NCI-H748 treated with DMSO at 0.1 percent for 48 hours (cell line): ENCODE results near the gene UBD.
A peak's percentile ranks its signal among the peaks of the same experiment; 100 is the strongest.

ENCODE experiments used
- DNase-seq: peaks from one replicate; lab custom pipeline; 2025; lab: John Stamatoyannopoulos, UW

Gene UBD

GRCh38 chr6:29521006-29521680 lies 38.4 kb downstream of the UBD start:
- no peak for DNase-seq

- no peak for DNase-seq
These were observed 39.3 kb downstream of the UBD start for GRCh38 chr6:29520232-29520631.

- DNase-seq: no peak
These were observed 40.1 kb downstream of the UBD start for GRCh38 chr6:29519291-29520010.

GRCh38 chr6:29517728-29518440 lies 41.6 kb downstream of the UBD start:
- no peak for DNase-seq

GRCh38 chr6:29517245-29517644 lies 42.3 kb downstream of the UBD start:
- no peak for DNase-seq

- DNase-seq: peak; percentile 50
These were observed 43.4 kb downstream of the UBD start for GRCh38 chr6:29516108-29516507.

GRCh38 chr6:29510746-29511300 lies 48.7 kb downstream of the UBD start:
- DNase-seq: no peak

GRCh38 chr6:29510202-29510601 lies 49.3 kb downstream of the UBD start:
- no peak for DNase-seq

GRCh38 chr6:29509711-29510110 lies 49.8 kb downstream of the UBD start:
- DNase-seq: no peak

GRCh38 chr6:29509239-29509638 lies 50.3 kb downstream of the UBD start:
- DNase-seq: no peak

- no peak for DNase-seq
These were observed 52.2 kb downstream of the UBD start for GRCh38 chr6:29507319-29507718.

- DNase-seq: no peak
These were observed 53.0 kb downstream of the UBD start for GRCh38 chr6:29506446-29507067.

GRCh38 chr6:29505808-29506207 lies 53.7 kb downstream of the UBD start:
- DNase-seq: no peak
